RWPE1 (cell line): ENCODE measurements around the gene USP34.
A peak's percentile ranks its signal among the peaks of the same experiment; 100 is the strongest.
"Not testable (repeated sequence)": the region's sequence is repeated elsewhere in the genome, so short reads cannot be mapped to it uniquely, and the experiment has no call there.

Experiments used
- CTCF ChIA-PET: fragments of 350-600 bp; sonication (Branson Sonifier 250); formaldehyde crosslinking; extraction: SDS; loops from one replicate; lab custom pipeline; 2021; lab: Yijun Ruan, JAX
- POLR2A ChIA-PET: fragments of 400-600 bp; formaldehyde crosslinking; extraction: SDS; loops from one replicate; lab custom pipeline; 2020; ENCODE audit warnings: antibody characterized with exemption; ENCODE audit not compliant: low non-redundant PET; lab: Yijun Ruan, JAX
- DNase-seq: peaks from one replicate; pipeline ENCODE4 v3.0.0; 2012; ENCODE audit warnings: low spot score
- H3K27ac ChIP-seq: fragments of 450-650 bp; 2 replicates; pipeline ENCODE4 v1.5.1; 2017
- CTCF ChIP-seq: fragments of 450-650 bp; conservative IDR thresholded peaks from 2 replicates; pipeline ENCODE4 v1.5.1; 2017; ENCODE audit warnings: low read depth, mild to moderate bottlenecking

The USP34 gene

GRCh38 chr2:61176755-61177726 is 293.8 kb downstream of the USP34 start:
- DNase-seq, result peak; percentile 97
- TF ChIP-seq CTCF, result no peak
- ChIA-PET CTCF (no interaction called here), POLR2A (interaction anchor here (0.5 to 1.0 kb wide), 2 partner anchors 32 to 62 kb away, joined by 3 read pairs; no protein-coding TSS in a partner anchor)
- H3K27ac ChIP-seq, result peak overlapping the region; percentile 92

- POLR2A ChIA-PET, result no interaction called here
Observed at GRCh38 chr2:61175036-61175435, 295.9 kb downstream of the USP34 start.

GRCh38 chr2:61173116-61173515 is 297.8 kb downstream of the USP34 start:
- DNase-seq, result no peak
- ChIA-PET CTCF (no interaction called here), POLR2A (no interaction called here)
- no peak overlapping the region for H3K27ac ChIP-seq
- TF ChIP-seq CTCF, result no peak

More at GRCh38 chr2:61175036-61175435, 295.9 kb downstream of the USP34 start:
- DNase-seq, result no peak
- CTCF ChIA-PET, result no interaction called here
- TF ChIP-seq CTCF, result no peak
- H3K27ac ChIP-seq, result no peak overlapping the region

GRCh38 chr2:61172671-61173070 is 298.2 kb downstream of the USP34 start:
- no peak overlapping the region for H3K27ac ChIP-seq
- ChIA-PET CTCF (no interaction called here), POLR2A (no interaction called here)
- DNase-seq, result no peak
- no peak for TF ChIP-seq CTCF

- ChIA-PET CTCF (no interaction called here), POLR2A (no interaction called here)
- DNase-seq, result no peak
- TF ChIP-seq CTCF, result no peak
- H3K27ac ChIP-seq, result no peak overlapping the region
Observed at GRCh38 chr2:61167579-61167978, 303.3 kb downstream of the USP34 start.

- DNase-seq, result no peak
- no peak overlapping the region for H3K27ac ChIP-seq
- ChIA-PET POLR2A (no interaction called here), CTCF (no interaction called here)
- TF ChIP-seq CTCF, result no peak
Observed at GRCh38 chr2:61165946-61166345, 304.9 kb downstream of the USP34 start.

GRCh38 chr2:61165082-61165481 is 305.8 kb downstream of the USP34 start:
- POLR2A ChIA-PET, CTCF ChIA-PET, H3K27ac ChIP-seq, DNase-seq: not testable (repeated sequence)
